22Rv1 (cell line): ENCODE data around the gene GALNT17.

Experiments
- CTCF ChIP-seq: fragments of 450-650 bp; IDR thresholded peaks from 2 replicates; pipeline ENCODE4 v1.5.1; 2017; ENCODE audit warnings: mild to moderate bottlenecking
- ZFX ChIP-seq: fragments of 450-650 bp; IDR thresholded peaks from 2 replicates; pipeline ENCODE4 v1.6.1; 2017; ENCODE audit warnings: antibody characterized with exemption, borderline replicate concordance

GRCh38 chr7:71473366-71473967, 341.5 kb downstream of the GALNT17 start:
- TF ChIP-seq CTCF (no peak), ZFX (no peak)
